Testis (tissue), 3 donors: ENCODE results near the gene CDKAL1. TPM values are rescaled to one million over a fixed set of nuclear protein-coding genes. Genes with fewer than 3 reads are reported as not detected.

Experiments
- DNase-seq: peaks from one replicate; pipeline ENCODE4 v3.0.0-alpha.2; 2019
- H3K27ac ChIP-seq, 2 donors: fragments of 200-600 bp; sonication (generic); one replicate each; pipeline ENCODE4 v1.5.1; 2019
- H3K27me3 ChIP-seq: fragments of 200-600 bp; sonication (generic); one replicate; pipeline ENCODE4 v1.5.1; 2019
- H3K36me3 ChIP-seq: fragments of 200-600 bp; sonication (generic); one replicate; pipeline ENCODE4 v1.5.1; 2017; ENCODE audit warnings: low read depth; ENCODE audit errors: missing control alignments
- H3K4me1 ChIP-seq: fragments of 200-600 bp; sonication (generic); one replicate; pipeline ENCODE4 v1.5.1; 2019
- H3K4me3 ChIP-seq, 2 donors: fragments of 200-600 bp; sonication (generic); one replicate each; pipeline ENCODE4 v1.5.1; 2017 to 2019
- H3K9me3 ChIP-seq: fragments of 200-600 bp; sonication (generic); one replicate; pipeline ENCODE4 v1.5.1; 2017
- POLR2A ChIP-seq: fragments of 450-650 bp; IDR thresholded peaks from one replicate; pipeline ENCODE4 v1.6.1; 2017; ENCODE audit warnings: antibody characterized with exemption, mild to moderate bottlenecking, moderate library complexity
- WGBS, 2 donors: methylation state at CpG; one replicate each; pipeline ENCODE4 v1.1.5; 2018; 5-methylcytosine and 5-hydroxymethylcytosine counted together
- intact Hi-C: fragments of 100-400 bp; cut with DNase I; formaldehyde crosslinking; loops from one replicate; pipeline ENCODE4 v1.15.1; 2023; ENCODE audit warnings: low total_unique reads
- polyA plus RNA-seq: library from polyadenylated mRNA; stranded (reverse); fragments of 350-450 nt; fragmentation: Illumina TruSeq; extraction: RNeasy Lipid Tissue Mini Kit (QIAGEN cat#74804); gene quantifications from one replicate; pipeline ENCODE4 v1.2.3, GENCODE V29; 2014; ENCODE audit warnings: low read depth, low replicate concordance; ENCODE audit not compliant: insufficient read depth
- total RNA-seq, 2 donors: library from RNA; depleted of rRNA; stranded (reverse); fragments of >200 nt; gene quantifications; one replicate each; pipeline ENCODE4 v1.2.3, GENCODE V29; 2016
- TF ChIP-seq, protein P1 (sequence below), 3 experiments: fragments of 450-650 bp in 2 of 3; fragments of 200-600 bp in 1 of 3; sonication (generic) in 1 of 3; IDR thresholded peaks; one replicate each; pipeline ENCODE4 v1.5.1; 2016 to 2019; ENCODE audit warnings: antibody characterized with exemption in 3 of 3, mild to moderate bottlenecking in 2 of 3, moderate library complexity in 1 of 3

CDKAL1 gene
- total and polyA plus RNA-seq, 3 donors from 2014 or later, result 11.1 to 18.5 (median 16.1) TPM

DNA sequence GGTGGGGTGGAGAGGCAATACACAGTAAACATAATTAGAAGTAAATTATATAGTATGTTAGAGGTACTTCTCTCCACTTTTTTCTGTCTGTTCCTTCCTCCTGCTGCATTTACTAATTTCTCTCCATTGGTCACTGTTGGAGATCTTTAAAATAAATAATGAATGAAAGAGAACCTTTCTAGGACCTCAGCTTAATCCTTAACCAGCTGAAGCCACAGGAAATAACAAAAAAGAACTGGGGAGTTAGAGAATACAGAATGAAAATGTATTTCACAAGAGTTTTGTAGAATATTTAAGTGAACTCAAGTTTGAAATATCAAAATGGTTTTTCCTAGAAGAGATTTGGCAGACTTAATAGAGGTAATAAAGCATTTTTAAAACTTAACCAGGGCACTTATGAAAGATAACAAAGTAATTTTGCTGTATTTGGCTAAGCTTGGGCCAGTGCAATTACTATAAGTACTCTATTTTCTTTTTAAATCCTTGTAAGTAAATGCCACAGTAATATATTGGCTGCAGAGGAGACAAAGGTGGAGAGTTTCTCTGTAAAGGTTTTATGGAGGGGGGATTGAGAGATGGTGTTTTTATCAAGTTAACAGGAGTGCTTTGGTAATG, 405.0 kb downstream of the CDKAL1 start:
- TF ChIP-seq, protein P1, sequence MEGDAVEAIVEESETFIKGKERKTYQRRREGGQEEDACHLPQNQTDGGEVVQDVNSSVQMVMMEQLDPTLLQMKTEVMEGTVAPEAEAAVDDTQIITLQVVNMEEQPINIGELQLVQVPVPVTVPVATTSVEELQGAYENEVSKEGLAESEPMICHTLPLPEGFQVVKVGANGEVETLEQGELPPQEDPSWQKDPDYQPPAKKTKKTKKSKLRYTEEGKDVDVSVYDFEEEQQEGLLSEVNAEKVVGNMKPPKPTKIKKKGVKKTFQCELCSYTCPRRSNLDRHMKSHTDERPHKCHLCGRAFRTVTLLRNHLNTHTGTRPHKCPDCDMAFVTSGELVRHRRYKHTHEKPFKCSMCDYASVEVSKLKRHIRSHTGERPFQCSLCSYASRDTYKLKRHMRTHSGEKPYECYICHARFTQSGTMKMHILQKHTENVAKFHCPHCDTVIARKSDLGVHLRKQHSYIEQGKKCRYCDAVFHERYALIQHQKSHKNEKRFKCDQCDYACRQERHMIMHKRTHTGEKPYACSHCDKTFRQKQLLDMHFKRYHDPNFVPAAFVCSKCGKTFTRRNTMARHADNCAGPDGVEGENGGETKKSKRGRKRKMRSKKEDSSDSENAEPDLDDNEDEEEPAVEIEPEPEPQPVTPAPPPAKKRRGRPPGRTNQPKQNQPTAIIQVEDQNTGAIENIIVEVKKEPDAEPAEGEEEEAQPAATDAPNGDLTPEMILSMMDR (IDR thresholded peaks at IDR 0.05), result no peak
- TF ChIP-seq POLR2A, result no peak
- H3K27me3 ChIP-seq, result no peaks in the 10 kb centered on the region
- intact Hi-C loops, result no loop called here

DNA sequence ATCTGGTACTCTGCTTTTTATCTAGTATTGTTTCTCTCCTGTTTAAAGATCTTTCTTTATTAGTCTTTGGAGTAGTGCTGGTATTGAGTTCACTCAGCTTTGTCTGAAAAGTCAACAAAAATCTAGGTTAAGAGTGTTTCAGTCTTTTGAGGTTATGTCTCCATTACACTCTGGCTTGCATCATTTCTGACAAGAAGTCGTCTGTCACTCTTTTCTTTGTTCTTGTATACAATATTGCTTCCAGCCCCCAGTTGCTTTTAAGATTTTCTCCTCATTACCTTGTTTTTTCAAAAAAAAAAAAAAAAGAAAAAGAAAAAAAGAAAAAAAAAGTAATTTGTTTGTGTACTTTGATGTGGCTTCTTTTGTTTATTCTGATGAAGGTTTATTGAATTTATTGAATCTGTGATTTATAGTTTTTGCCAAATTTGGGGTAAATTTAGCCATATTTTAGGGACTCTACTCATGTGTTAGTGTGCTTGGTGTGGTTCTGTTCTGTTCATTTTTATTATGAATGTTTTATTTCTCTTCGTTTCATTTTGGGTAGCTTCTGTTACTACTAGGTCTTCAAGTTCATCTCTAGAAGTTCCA, 408.9 kb downstream of the CDKAL1 start:
- TF ChIP-seq, protein P1 (IDR thresholded peaks at IDR 0.05), result no peak
- no peak for TF ChIP-seq POLR2A
- H3K4me3 ChIP-seq, result no peak overlapping the region
- 89 to 96% methylated on average over 2 of the region's 2 CpGs for WGBS, 2 donors
- no peak overlapping the region for H3K27ac ChIP-seq
- DNase-seq, result no peak
- H3K4me1 ChIP-seq, result no peaks in the 10 kb centered on the region
- H3K27me3 ChIP-seq, result no peaks in the 10 kb centered on the region
- no peaks in the 10 kb centered on the region for H3K9me3 ChIP-seq
- H3K36me3 ChIP-seq, result no peaks in the 10 kb centered on the region
- intact Hi-C loops, result no loop called here

More for the DNA sequence above, 405.0 kb downstream of the CDKAL1 start:
- H3K27ac ChIP-seq, result no peak overlapping the region
- H3K9me3 ChIP-seq, result no peaks in the 10 kb centered on the region
- H3K4me3 ChIP-seq, result no peak overlapping the region
- no peaks in the 10 kb centered on the region for H3K36me3 ChIP-seq
- H3K4me1 ChIP-seq, result no peaks in the 10 kb centered on the region
- DNase-seq, result no peak

DNA sequence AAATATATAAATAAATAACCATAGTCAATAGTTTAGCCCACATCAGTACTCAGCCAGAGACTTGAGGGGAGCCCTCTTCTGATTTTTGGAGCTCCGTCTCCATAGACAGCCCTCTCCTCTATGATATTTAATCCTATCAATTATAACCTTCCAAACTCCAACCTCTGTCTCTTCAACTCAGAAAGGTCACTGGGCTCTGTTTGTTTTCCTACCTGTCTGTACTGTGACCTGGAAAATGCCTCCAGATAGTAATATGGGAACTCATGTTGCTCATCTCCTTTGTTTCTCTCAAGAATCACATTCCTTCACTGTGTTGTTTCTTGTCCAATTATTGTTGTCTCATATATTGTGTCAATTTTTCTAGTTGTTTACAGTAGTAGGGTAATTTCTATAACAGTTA, 409.7 kb downstream of the CDKAL1 start:
- no peak for DNase-seq
- H3K27ac ChIP-seq, result no peak overlapping the region

GRCh38 chr6:20946022-20946421, 411.8 kb downstream of the CDKAL1 start:
- Histone ChIP-seq H3K27ac (no peak overlapping the region), H3K4me3 (no peak overlapping the region), H3K9me3 (no peaks in the 10 kb centered on the region), H3K27me3 (no peaks in the 10 kb centered on the region), H3K36me3 (no peaks in the 10 kb centered on the region), H3K4me1 (no peaks in the 10 kb centered on the region)
- no peak for TF ChIP-seq POLR2A
- TF ChIP-seq, protein P1 (IDR thresholded peaks at IDR 0.05), result no peak
- intact Hi-C loops, result no loop called here
- DNase-seq, result no peak
- WGBS, 2 donors, result 72 to 94% methylated on average over 1 of the region's 1 CpG

More for the DNA sequence above, 409.7 kb downstream of the CDKAL1 start:
- WGBS, 2 donors, result 94 to 96% methylated on average over 1 of the region's 1 CpG
- no peak overlapping the region for H3K4me3 ChIP-seq
- H3K27me3 ChIP-seq, result no peaks in the 10 kb centered on the region
- no peaks in the 10 kb centered on the region for H3K9me3 ChIP-seq
- TF ChIP-seq POLR2A, result no peak
- TF ChIP-seq, protein P1 (IDR thresholded peaks at IDR 0.05), result no peak
- intact Hi-C loops, result no loop called here
- H3K4me1 ChIP-seq, result no peaks in the 10 kb centered on the region
- H3K36me3 ChIP-seq, result no peaks in the 10 kb centered on the region

DNA sequence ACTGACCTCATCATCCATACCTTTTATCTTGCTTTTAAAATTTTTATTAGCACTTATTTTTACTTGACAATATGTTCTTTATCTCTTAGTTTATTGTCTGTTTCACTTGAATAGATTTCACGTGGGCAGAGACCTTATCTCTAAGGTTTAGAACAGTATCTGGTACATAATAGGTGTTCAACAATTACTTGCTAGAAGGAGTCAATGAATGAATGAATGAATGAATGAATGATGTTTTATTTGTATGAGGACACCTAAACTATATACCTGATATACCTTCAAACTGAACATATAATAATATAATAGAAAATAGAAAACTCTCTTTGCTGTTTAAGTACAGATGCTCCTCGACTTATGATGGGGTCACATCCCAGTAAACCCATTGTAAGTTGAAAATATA, 412.6 kb downstream of the CDKAL1 start:
- intact Hi-C loops, result no loop called here
- Histone ChIP-seq H3K27me3 (no peaks in the 10 kb centered on the region), H3K4me1 (no peaks in the 10 kb centered on the region), H3K36me3 (no peaks in the 10 kb centered on the region), H3K27ac (no peak overlapping the region), H3K4me3 (no peak overlapping the region), H3K9me3 (no peaks in the 10 kb centered on the region)
- TF ChIP-seq, protein P1 (IDR thresholded peaks at IDR 0.05), result no peak
- no peak for TF ChIP-seq POLR2A
- DNase-seq, result no peak
- WGBS, 2 donors, result 81 to 95% methylated on average over 2 of the region's 2 CpGs
